Embryonic facial prominence (tissue), 1 donor: ENCODE measurements around the gene ROBO3.
A peak's percentile ranks its signal among the peaks of the same experiment; 100 is the strongest.

Source experiments
- DNase-seq: peaks from one replicate; pipeline ENCODE4 v3.0.0-alpha.2; 2016; ENCODE audit errors: extremely low spot score

The ROBO3 gene

DNA sequence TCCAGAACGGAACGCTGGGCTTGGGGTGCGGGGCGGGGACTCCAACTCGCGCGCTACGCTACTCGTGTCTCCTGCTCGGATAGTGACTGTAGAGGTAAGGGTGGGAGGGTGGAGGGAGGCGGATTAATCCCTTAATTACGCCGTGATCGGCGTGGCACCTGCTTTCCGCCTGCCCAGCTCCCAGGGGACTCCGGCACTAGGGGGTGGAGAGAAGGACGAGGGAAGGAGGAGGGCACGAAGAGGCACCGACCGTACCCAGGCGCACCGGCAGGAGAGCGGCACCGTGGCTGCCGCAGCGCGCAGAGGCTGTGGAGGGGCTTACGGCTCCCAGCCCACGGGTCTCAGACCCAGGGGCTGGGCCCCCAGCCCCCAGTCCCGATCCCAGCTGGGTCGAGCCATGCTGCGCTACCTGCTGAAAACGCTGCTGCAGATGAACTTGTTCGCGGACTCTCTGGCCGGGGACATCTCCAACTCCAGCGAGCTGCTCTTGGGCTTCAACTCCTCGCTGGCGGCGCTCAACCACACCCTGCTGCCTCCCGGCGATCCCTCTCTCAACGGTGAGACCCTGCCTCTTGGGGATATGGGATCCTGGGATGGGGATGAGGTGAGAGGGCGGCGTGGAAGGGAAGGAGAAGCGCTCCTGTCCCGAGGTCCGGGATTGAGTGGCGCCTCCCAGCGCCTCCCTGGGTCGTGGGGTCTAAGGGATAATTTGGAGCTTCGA is at the start of gene ROBO3:
Gene ROBO3 (plus strand): TSS at position 252 of the 721 bp plus-strand sequence. CDS start 146 bp downstream, at position 398.
- DNase-seq = no peak

- DNase-seq = no peak
These were observed 48.2 kb upstream of the ROBO3 start for GRCh38 chr11:124817036-124817435.

GRCh38 chr11:124821995-124822730 is 43.1 kb upstream of the ROBO3 start:
- no peak for DNase-seq

GRCh38 chr11:124823512-124824376 is 41.5 kb upstream of the ROBO3 start:
- DNase-seq = no peak

GRCh38 chr11:124825876-124826275 is 39.4 kb upstream of the ROBO3 start:
- no peak for DNase-seq

DNA sequence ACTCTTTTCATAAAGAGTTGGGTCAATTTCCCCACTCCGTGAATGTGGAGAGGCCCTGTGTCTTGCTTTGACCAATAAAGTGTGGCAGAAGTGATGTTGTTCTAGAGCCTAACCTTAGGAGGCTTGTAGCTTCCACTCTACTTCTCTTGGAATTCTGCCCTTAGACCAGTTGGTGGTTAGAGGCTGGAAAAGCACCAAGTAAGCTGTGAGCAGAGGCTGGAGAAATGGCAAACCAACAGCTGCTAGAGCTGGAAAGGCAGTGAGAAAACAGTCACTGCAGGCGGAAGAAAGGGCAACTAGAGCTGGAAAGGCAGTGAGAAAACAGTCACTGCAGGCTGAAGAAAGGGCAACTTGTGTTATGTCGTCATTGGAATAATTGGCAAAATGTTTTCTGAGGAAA is 35.2 kb upstream of the ROBO3 start:
- no peak for DNase-seq

DNA sequence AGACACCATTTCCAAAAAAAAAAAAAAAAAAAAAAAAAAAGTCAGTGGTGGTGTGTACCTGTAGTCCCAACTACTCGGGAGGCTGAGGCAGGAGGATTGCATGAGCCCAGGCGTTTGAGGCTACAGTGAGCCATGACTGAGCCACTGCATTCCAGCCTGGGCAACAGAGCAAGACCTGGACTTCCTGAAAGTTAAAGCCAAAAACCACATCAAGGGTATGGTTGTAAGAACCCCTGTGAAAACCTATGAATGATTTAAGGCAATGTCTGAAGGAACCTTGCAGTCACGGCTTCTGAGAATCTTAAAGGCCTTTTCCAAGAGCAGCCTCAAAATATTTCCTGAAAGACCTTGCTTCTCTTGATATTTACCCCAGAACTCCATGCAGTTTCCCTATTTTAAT is 34.5 kb upstream of the ROBO3 start:
- no peak for DNase-seq

DNA sequence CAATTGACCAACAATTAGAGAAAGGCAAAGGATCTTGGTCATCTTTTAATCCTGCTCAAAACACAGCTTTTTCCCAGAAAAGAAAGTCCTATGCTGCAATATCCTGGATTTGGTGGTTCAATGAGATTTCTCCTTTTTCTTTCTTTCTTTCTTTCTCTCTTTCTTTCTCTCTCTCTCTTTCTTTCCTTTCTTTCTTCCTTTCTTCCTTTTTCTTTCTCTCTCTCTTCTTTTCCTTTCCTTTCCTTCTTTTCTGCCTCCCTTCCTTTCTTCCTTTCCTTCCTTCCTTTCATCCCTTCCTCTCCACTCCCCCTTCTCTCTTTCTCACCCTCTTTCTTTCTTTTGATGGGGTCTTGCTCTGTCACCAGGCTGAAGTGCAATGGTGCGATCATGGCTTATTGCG is 33.3 kb upstream of the ROBO3 start:
- DNase-seq = no peak

DNA sequence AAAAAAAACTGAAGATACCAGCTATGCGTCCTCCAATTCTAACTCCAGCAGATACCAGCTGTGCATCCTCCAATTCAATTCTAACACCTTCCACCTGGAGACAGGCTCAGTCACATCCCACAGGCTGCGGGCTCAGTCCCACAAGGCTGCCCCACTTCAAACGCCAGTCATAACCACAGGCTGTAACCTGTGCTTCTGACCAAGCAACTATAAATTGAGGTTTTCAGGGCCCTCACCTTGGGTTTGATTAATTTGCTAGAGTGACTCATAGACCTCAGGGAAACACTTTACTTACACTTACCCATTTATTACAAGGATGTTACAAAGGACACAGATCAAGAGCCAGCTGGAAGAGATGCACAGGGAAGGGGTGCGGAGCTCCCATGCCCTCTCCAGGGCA is 32.7 kb upstream of the ROBO3 start:
- no peak for DNase-seq

DNA sequence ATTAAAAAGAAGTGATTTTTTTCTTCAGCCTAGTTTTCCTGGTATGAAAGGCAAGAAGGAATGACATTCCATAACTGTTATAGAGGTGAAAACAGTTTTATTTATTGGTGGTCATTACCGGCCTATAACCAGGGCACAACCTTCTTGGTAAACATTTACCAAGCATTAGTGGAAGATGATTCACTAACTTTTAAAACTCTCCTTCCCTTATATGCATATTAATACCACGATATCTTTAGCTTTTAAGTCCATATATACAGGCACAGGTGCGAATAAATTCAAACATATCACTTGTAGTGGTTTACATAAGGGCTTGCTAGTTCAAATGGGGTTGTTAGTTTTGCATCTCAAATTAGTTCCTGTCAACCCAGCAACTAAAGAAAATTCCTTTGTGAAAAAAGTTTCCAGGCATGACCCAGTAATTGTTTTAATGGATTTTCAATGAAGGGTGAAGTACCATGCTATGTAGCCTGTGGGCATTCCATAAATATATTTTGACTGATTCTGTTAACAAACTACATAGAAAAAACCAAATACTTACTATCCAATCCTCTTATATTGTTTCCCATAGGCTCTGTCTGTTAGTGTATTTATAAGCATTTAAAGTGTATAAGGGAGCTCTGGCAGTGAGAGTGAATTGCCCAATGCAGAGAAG is 30.6 kb upstream of the ROBO3 start:
- no peak for DNase-seq

DNA sequence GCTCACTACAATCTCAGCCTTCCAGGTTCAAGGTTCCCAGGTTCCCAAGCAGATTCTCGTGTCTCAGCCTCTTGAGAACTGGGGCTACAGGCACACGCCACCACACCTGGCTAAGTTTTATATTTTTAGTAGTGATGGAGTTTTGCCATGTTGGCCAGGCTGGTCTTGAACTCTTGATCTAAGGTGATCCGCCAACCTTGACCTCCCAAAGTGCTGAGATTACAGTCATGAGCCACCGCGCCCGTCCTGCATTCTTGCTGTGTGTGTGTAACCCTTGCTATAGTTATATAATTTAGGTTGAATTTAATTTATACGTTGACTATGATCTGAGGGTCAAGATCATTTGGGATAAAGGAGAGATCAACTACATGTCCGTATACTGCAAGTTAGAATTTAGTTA is 29.3 kb upstream of the ROBO3 start:
- no peak for DNase-seq

- peak; percentile 76 for DNase-seq
These were observed 27.8 kb upstream of the ROBO3 start for GRCh38 chr11:124837491-124837856.

DNA sequence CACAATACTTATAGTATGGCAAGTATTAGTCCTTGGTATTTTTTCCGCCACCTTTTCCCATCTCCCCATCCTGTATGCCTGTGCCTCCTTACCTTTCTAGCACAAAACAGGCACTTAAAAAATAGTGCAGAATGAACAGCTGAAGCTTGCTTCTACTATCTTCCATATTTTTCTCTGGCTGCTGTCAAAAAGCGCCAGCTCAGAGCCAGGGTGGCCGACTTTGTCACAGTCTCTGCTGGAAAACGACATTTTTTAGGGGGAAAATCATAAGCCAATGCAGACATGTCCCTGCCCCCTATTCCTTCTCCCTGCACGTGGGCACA is 26.5 kb upstream of the ROBO3 start:
- DNase-seq = no peak

- no peak for DNase-seq
These were observed 25.9 kb upstream of the ROBO3 start for GRCh38 chr11:124839128-124839971.

DNA sequence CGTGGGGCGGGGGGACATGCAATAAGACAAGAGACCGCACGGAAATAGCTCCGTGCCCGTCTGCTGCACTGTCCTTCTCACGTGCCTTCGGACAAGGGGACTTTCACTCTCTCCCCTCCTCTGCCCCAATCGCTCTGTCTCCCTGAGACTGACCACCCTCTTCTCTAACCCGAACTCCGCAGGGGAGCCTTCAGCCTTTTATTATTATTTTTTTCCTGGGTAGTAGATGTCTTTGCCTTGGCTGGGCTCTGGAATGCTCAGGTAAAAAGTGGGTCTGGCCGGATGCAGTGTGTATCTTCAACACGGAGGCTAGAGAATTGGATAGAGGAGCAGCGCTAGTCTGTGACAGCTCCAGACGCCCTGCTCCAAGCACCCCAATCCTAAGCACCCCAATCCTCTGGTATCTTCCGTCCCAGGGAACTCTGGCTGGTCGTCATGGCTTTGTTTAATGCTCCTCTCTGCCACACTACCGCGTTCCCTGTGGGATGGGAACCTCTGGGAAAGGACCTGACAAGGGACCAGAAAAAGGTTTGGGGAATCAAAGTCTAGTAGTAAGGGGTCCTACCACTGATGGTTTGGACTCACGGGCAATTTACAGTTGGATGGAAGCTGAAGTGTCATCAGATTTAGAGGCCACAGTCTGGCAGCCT is 25.1 kb upstream of the ROBO3 start:
- DNase-seq = no peak

GRCh38 chr11:124840666-124841065 is 24.6 kb upstream of the ROBO3 start:
- no peak for DNase-seq

DNA sequence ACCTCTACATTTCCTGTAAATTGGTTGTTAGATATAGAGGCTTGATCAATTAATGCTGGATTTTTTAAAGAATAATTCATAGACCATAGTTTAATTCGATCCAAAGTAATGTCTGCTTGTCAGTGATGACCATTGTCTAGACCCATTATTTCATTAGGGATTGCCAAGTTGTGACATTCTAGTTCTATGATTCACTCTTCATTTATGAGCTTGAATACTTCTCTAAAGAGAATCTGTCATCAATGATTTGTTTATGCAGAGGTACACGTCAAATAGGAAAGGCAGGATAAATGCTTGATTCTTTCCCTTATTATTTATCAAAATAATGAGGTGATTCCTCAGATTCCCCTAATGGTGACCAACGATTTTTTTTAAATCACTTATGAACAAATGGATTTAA is 24.0 kb upstream of the ROBO3 start:
- no peak for DNase-seq

DNA sequence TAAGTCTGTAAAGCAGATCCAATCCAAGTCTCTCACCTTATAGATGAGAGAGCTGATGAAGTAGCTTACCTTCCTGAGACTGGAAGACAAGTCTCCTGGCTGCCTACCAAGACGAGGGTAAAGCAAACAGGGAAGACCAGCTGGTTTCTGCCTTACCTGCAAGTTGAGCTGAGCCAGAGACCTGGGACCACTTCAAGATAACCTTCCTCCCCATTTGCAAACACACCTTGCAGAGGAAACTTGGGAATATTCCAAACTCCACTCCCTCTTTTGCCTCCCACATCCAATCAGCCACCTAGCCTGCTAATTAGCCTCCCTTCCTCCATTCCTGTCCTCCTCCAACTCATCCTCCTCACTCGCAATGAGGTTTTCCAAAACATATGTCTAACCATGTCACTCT is 23.4 kb upstream of the ROBO3 start:
- no peak for DNase-seq

GRCh38 chr11:124842305-124842704 is 22.9 kb upstream of the ROBO3 start:
- DNase-seq = no peak

- no peak for DNase-seq
These were observed 21.7 kb upstream of the ROBO3 start for GRCh38 chr11:124843616-124843910.

- no peak for DNase-seq
These were observed 20.6 kb upstream of the ROBO3 start for GRCh38 chr11:124844664-124845079.
